Gastrocnemius medialis (tissue), 4 donors: ENCODE results near the gene IL37.

Experiments used
- CTCF ChIP-seq, 5 experiments: fragments of 450-650 bp in 3 of 5; fragments of 200-600 bp in 2 of 5; sonication (generic) in 2 of 5; IDR thresholded peaks in 4 of 5; conservative IDR thresholded peaks in 1 of 5; 1 replicate in 4 of 5; 2 replicates in 1 of 5; pipeline ENCODE4 v1.5.1; 2016 to 2019; ENCODE audit warnings: antibody characterized with exemption in 5 of 5, mild to moderate bottlenecking in 3 of 5, moderate library complexity in 3 of 5
- POLR2A ChIP-seq, 2 donors: fragments of 450-650 bp; IDR thresholded peaks; one replicate each; pipeline ENCODE4 v1.6.1; 2017; ENCODE audit warnings: antibody characterized with exemption in 2 of 2, mild to moderate bottlenecking in 2 of 2, moderate library complexity in 2 of 2

DNA sequence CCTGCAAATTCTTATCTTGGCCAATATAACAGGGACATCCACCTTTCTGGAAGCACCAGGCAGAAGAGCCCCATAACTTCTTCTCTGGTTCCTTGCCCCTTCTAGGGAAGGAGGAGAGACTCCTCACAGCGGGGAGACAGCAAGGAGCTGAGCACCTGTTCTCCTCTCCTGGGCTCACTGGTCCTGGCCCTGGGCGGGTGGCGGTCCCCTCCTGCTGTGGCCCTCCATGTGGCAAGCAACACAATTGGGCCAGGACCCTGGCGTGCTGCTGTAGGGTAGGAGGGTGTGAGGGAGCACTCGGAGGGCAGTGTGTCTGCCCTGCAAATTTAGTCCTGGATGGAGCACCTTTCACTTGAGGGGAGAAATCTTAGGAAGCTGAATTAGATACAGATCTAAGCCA lies 6.9 kb downstream of the IL37 start:
- no peak for TF ChIP-seq CTCF (IDR thresholded peaks at IDR 0.05 in 4 of 5, conservative IDR thresholded peaks at IDR 0.05 in 1 of 5)
- TF ChIP-seq POLR2A (IDR thresholded peaks at IDR 0.05), result no peak
